ENCODE measurements around the gene SLC38A3.

DNA sequence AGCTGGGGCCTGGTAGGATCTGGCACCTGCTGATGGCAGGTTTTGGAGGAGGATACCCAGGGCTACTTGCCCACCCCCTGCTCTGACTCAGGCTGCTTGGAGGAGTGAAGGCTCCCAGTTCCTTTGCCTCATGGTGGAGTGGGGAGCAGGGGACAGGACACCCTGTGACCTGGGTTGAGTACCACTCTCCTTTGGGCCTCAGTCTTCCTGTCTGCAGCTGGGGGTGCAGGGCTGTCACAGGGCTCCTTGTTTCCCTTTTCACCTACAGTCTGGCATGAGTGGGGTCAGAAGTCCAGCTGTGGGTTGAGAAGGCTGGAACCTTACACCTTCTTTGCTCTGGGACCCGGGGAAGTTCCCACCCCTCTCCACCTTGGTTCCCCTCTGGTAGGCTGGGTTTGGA lies 35.2 kb upstream of the SLC38A3 start:
- TF ChIP-seq SUZ12 (IDR thresholded peaks at IDR 0.05; ENCODE audit: extremely low read depth, insufficient read depth, insufficient read length) (no peak), ZNF274 (IDR thresholded peaks at IDR 0.05; ENCODE audit: low read depth, low read length) (no peak), YY1 (IDR thresholded peaks at IDR 0.05; ENCODE audit: insufficient read depth, insufficient read length) (no peak)

Data from NT2/D1 (cell line).